IMR-90 (cell line): ENCODE measurements around the gene ANK2. TPM values are rescaled to one million over a fixed set of nuclear protein-coding genes. Genes with fewer than 3 reads are reported as not detected.

ENCODE experiments used
- ATAC-seq: fragments of 200-7000 bp; cut with Tn5 transposase; 2 replicates; pipeline ENCODE4 v1.9.1; 2020; ENCODE audit warnings: low read depth, mild to moderate bottlenecking, moderate library complexity
- BruUV-seq: library from RNA; stranded (reverse); fragments of 400-500 nt; replicated peaks from 2 replicates; lab custom pipeline; 2021; lab: Mats Ljungman, UMichigan
- CTCF ChIA-PET: fragments of 300-600 bp; formaldehyde crosslinking; extraction: SDS; loops from one replicate; lab custom pipeline; 2021; ENCODE audit warnings: antibody characterized with exemption; lab: Yijun Ruan, JAX
- POLR2A ChIA-PET: fragments of 300-600 bp; sonication (Branson Sonifier 250); formaldehyde crosslinking; loops from one replicate; lab custom pipeline; 2022; ENCODE audit warnings: antibody characterized with exemption; ENCODE audit not compliant: unreplicated experiment; lab: Charles Lee
- DNase-seq: peaks from one replicate; pipeline ENCODE4 v3.0.0; 2013
- H2AFZ ChIP-seq: replicated peaks from 2 replicates; pipeline ENCODE3; 2013; ENCODE audit warnings: low read length, mild to moderate bottlenecking; ENCODE audit not compliant: poor library complexity
- H2AK5ac ChIP-seq: 2 replicates; pipeline ENCODE4 v1.6.1; 2013; ENCODE audit warnings: low read depth, low read length, inconsistent platforms
- H2AK9ac ChIP-seq: replicated peaks from 2 replicates; pipeline ENCODE3; 2013; ENCODE audit warnings: mild to moderate bottlenecking, low read depth, low read length, moderate library complexity; ENCODE audit not compliant: poor library complexity
- H2BK120ac ChIP-seq: 2 replicates; pipeline ENCODE4 v1.6.1; 2013; ENCODE audit warnings: low read depth, low read length, inconsistent platforms
- H2BK15ac ChIP-seq: 3 replicates; pipeline ENCODE4 v1.6.1; 2013; ENCODE audit warnings: low read depth, low read length, inconsistent platforms
- H2BK20ac ChIP-seq: 2 replicates; pipeline ENCODE4 v1.6.1; 2013; ENCODE audit warnings: low read depth, mild to moderate bottlenecking, inconsistent platforms, low read length, moderate library complexity
- H2BK5ac ChIP-seq: 2 replicates; pipeline ENCODE4 v1.6.1; 2013; ENCODE audit warnings: mild to moderate bottlenecking, low read depth, low read length, inconsistent platforms; ENCODE audit not compliant: poor library complexity, severe bottlenecking
- H3K14ac ChIP-seq: replicated peaks from 2 replicates; pipeline ENCODE4 v1.6.1; 2013; ENCODE audit warnings: low read depth, low read length, inconsistent platforms
- H3K18ac ChIP-seq: 2 replicates; pipeline ENCODE4 v1.6.1; 2013; ENCODE audit warnings: low read depth, low read length, control low read depth
- H3K23ac ChIP-seq: 2 replicates; pipeline ENCODE4 v1.6.1; 2013; ENCODE audit warnings: low read depth, low read length, inconsistent platforms
- H3K27ac ChIP-seq: 2 replicates; pipeline ENCODE4 v1.5.1; 2013; ENCODE audit warnings: mild to moderate bottlenecking, control low read depth, low read length; ENCODE audit not compliant: insufficient read depth
- H3K27me3 ChIP-seq: 2 replicates; pipeline ENCODE4 v1.6.1; 2013; ENCODE audit warnings: low read length; ENCODE audit not compliant: control insufficient read depth, insufficient read depth
- H3K36me3 ChIP-seq: 2 replicates; pipeline ENCODE4 v1.6.1; 2013; ENCODE audit warnings: low read length, mixed read lengths; ENCODE audit not compliant: control insufficient read depth, insufficient read depth
- H3K4ac ChIP-seq: 2 replicates; pipeline ENCODE4 v1.6.1; 2013; ENCODE audit warnings: low read depth, low read length, inconsistent platforms
- H3K4me1 ChIP-seq: 2 replicates; pipeline ENCODE4 v1.6.1; 2013; ENCODE audit warnings: low read length, mixed read lengths; ENCODE audit not compliant: control insufficient read depth, insufficient read depth
- H3K4me2 ChIP-seq: 2 replicates; pipeline ENCODE4 v1.6.1; 2013; ENCODE audit warnings: low read depth, mild to moderate bottlenecking, control low read depth, low read length, moderate library complexity
- H3K4me3 ChIP-seq: 2 replicates; pipeline ENCODE4 v1.5.1; 2013; ENCODE audit warnings: low read depth, mild to moderate bottlenecking, control low read depth, low read length, moderate library complexity; ENCODE audit not compliant: insufficient read depth
- H3K56ac ChIP-seq: 2 replicates; pipeline ENCODE4 v1.6.1; 2013; ENCODE audit warnings: low read length, inconsistent platforms; ENCODE audit not compliant: insufficient read depth; ENCODE audit errors: extremely low read depth
- H3K79me1 ChIP-seq, 2 experiments: 2 replicates each; pipeline ENCODE4 v1.6.1; 2013; ENCODE audit warnings: low read length in 2 of 2, inconsistent platforms in 1 of 2, low read depth in 1 of 2
- H3K9ac ChIP-seq: 2 replicates; pipeline ENCODE4 v1.6.1; 2013; ENCODE audit warnings: low read depth, low read length, control low read depth
- H3K9me1 ChIP-seq: 2 replicates; pipeline ENCODE4 v1.6.1; 2013; ENCODE audit warnings: low read length, inconsistent platforms; ENCODE audit not compliant: insufficient read depth
- H3K9me3 ChIP-seq: 2 replicates; pipeline ENCODE4 v1.6.1; 2013; ENCODE audit warnings: low read length; ENCODE audit not compliant: control insufficient read depth, insufficient read depth
- H4K20me1 ChIP-seq: 2 replicates; pipeline ENCODE4 v1.6.1; 2013; ENCODE audit warnings: low read length, inconsistent platforms; ENCODE audit not compliant: insufficient read depth
- H4K5ac ChIP-seq: 2 replicates; pipeline ENCODE4 v1.6.1; 2013; ENCODE audit warnings: mild to moderate bottlenecking, low read depth, low read length, control low read depth
- H4K8ac ChIP-seq, 2 experiments: 2 replicates each; pipeline ENCODE4 v1.6.1; 2013; ENCODE audit warnings: low read depth in 2 of 2, low read length in 2 of 2, control low read depth in 1 of 2, inconsistent platforms in 1 of 2
- H4K91ac ChIP-seq: 2 replicates; pipeline ENCODE4 v1.6.1; 2013; ENCODE audit warnings: low read depth, low read length, inconsistent platforms; ENCODE audit not compliant: insufficient read depth
- MAFK ChIP-seq: IDR thresholded peaks from 2 replicates; pipeline ENCODE4 v1.6.1; 2012; ENCODE audit warnings: low read depth, low read length, improper control_type of control experiment
- MAZ ChIP-seq: IDR thresholded peaks from 2 replicates; pipeline ENCODE4 v1.6.1; 2012; ENCODE audit warnings: low read depth, mild to moderate bottlenecking, low read length, improper control_type of control experiment, moderate library complexity, borderline replicate concordance
- NFE2L2 ChIP-seq: fragments of 150-350 bp; IDR thresholded peaks from 2 replicates; pipeline ENCODE4 v1.6.1; 2016; ENCODE audit warnings: low read depth, mild to moderate bottlenecking, low read length
- RAD21 ChIP-seq: IDR thresholded peaks from 2 replicates; pipeline ENCODE4 v1.6.1; 2012; ENCODE audit warnings: low read length, improper control_type of control experiment
- WGBS, 2 experiments: methylation state at CpG; one replicate each; pipeline versions ENCODE4 v1.1.5 to v1.1.7; 2013; ENCODE audit warnings: missing lambda C conversion rate in 2 of 2; ENCODE audit not compliant: insufficient read length in 1 of 2; ENCODE audit errors: extremely low coverage in 2 of 2; 5-methylcytosine and 5-hydroxymethylcytosine counted together
- dilution Hi-C: fragments of 300-500 bp; cut with HindIII; formaldehyde crosslinking; loops from one replicate; pipeline ENCODE4 v1.14.3; 2018; ENCODE audit warnings: low sequenced_read_pairs; ENCODE audit not compliant: unreplicated experiment
- in situ Hi-C: fragments of 300-500 bp; cut with MboI; formaldehyde crosslinking; loops from 3 replicates; pipeline ENCODE4 v1.14.3; 2019; ENCODE audit warnings: low sequenced_read_pairs, inconsistent platforms, mixed read lengths
- intact Hi-C: fragments of 100-400 bp; cut with micrococcal nuclease; formaldehyde crosslinking; loops from 2 replicates; pipeline ENCODE4 v1.10.0; 2022
- microRNA-seq, 2 experiments: library from miRNA; stranded (forward) in 1 of 2; unstranded in 1 of 2; fragments of 10-50 nt in 1 of 2; fragments of <30 nt in 1 of 2; gene quantifications in 1 of 2; microRNA quantifications in 1 of 2; one replicate each; pipeline versions ENCODE3 to v1.1.0; 2013 to 2020; ENCODE audit not compliant: insufficient read depth in 1 of 2, insufficient read length in 1 of 2, unreplicated experiment in 1 of 2
- polyA plus RNA-seq, 3 experiments: library from polyadenylated mRNA; depleted of rRNA; stranded (reverse); fragments of >200 nt; gene quantifications; 2 replicates each; pipeline ENCODE4 v1.2.3, GENCODE V29; 2012; ENCODE audit warnings: low replicate concordance in 1 of 3
- small RNA-seq, 5 experiments: library from RNA; depleted of rRNA; stranded (forward); fragments of <200 nt; gene quantifications; one replicate each; pipeline ENCODE3, GENCODE V24; 2012
- total RNA-seq: library from RNA; depleted of rRNA; stranded (reverse); fragments of >200 nt; gene quantifications from 2 replicates; pipeline ENCODE4 v1.2.3, GENCODE V29; 2012

Gene ANK2
- total and polyA plus RNA-seq, 2 of the 4 experiments (the other 2 are of a cell fraction) = 0.82 to 6.6 TPM

DNA sequence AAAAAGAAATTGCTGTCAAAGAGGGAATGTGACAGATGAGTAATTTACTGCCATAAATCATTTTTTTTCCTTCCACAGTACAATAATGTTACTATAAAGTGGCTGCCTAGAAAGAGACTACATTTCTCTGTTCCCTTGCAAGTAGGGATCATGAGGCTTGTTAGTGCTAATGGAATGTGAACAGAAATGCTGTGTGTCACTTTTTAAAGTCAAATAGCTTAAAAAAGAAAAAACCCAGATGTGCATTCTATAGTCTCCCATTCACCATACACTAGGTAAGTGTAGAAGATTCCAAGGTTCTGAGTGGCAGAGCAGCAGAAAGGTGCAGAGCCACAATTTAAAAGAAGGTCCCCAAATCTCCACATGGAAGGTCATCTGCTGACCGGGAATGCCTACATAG is 383.7 kb downstream of the ANK2 start:
- intact Hi-C loops = no loop called here
- Histone ChIP-seq H4K5ac (no peak overlapping the region), H3K4me2 (no peak overlapping the region), H3K4me3 (no peak overlapping the region), H3K9me3 (no peaks in the 10 kb centered on the region), H3K9ac (no peak overlapping the region), H3K4me1 (peaks cover 3% of the 10 kb centered on the region; the same call in 1 of the 2 replicates), H2BK120ac (no peak overlapping the region), H4K20me1 (no peaks in the 10 kb centered on the region), H3K27ac (no peak overlapping the region), H3K9me1 (no peaks in the 10 kb centered on the region), H3K27me3 (no peaks in the 10 kb centered on the region), H3K56ac (no peak overlapping the region), H2AFZ (no peak overlapping the region), H3K36me3 (no peaks in the 10 kb centered on the region), H2BK15ac (no peak overlapping the region), H2AK9ac (no peak overlapping the region), H4K91ac (no peak overlapping the region), H2AK5ac (no peak overlapping the region), H3K79me1 (no peaks in the 10 kb centered on the region), H3K4ac (no peak overlapping the region), H2BK5ac (no peak overlapping the region), H2BK20ac (no peak overlapping the region), H3K14ac (no peak overlapping the region), H3K18ac (no peak overlapping the region), H4K8ac (no peak overlapping the region), H3K23ac (no peak overlapping the region)
- dilution Hi-C loops = no loop called here
- DNase-seq (no peak), ATAC-seq (no peak)
- no TSS peak for BruUV-seq
- TF ChIP-seq NFE2L2 (no peak), MAFK (no peak), MAZ (no peak), RAD21 (no peak)
- CTCF ChIA-PET = interaction anchor here (0.8 kb wide), 1 partner anchor 22 kb away, joined by 3 read pairs; no protein-coding TSS in a partner anchor
- POLR2A ChIA-PET = no interaction called here
- in situ Hi-C loops = no loop called here
- WGBS, 2 experiments = no CpG with 5 or more reads among the region's 1 CpG

Small RNA genes within 50 kb of the gene (microRNA-seq; reads per million reads assigned to microRNA genes)
- gene MIR1243 (ENCODE audit: unreplicated experiment) = not detected
- gene MIR8082 (ENCODE audit: insufficient read depth in 1 of 2, insufficient read length in 1 of 2, unreplicated experiment in 1 of 2) = 0 reads per million in 2 experiments
- not detected for gene RN7SL184P (ENCODE audit: insufficient read depth, insufficient read length)
- gene RNU1-138P (ENCODE audit: insufficient read depth, insufficient read length) = not detected

Small RNA genes within 50 kb of the gene (small RNA-seq; reads per million reads assigned to genes)
- 0 reads per million in 5 experiments for gene MIR8082
- 0 reads per million in 5 experiments for gene RN7SL184P
- gene RNU1-138P = 0 to 0.60 (median 0) reads per million in 5 experiments
